GM18858 (cell line): Measurements from ENCODE around the gene RXFP3.
"Not testable (repeated sequence)": the region's sequence is repeated elsewhere in the genome, so short reads cannot be mapped to it uniquely, and the experiment has no call there.

ENCODE experiments used
- ATAC-seq: cut with Tn5 transposase; IDR thresholded peaks from one replicate; pipeline ENCODE4 v1.9.1; 2021; ENCODE audit not compliant: unreplicated experiment

RXFP3 gene

DNA sequence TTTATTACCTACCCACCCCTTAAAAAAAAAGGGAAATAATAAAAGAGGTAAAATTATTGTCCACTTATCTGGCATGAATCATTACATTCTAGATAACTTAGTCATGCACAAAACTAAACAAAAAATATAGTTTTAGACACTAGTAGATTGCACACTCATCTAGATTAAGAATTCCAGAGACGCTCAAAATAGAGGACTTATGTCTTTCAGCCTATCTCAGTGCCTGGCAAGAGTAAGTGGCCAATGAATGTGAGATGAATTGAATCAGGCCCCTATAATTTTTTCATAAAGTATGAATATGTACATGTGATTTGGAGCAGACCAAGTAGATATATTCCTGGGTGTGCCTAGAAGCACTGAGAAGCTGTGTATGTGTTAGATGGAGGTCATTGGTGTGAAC, 2.0 kb upstream of the RXFP3 start:
- peak; percentile 14 for ATAC-seq

DNA sequence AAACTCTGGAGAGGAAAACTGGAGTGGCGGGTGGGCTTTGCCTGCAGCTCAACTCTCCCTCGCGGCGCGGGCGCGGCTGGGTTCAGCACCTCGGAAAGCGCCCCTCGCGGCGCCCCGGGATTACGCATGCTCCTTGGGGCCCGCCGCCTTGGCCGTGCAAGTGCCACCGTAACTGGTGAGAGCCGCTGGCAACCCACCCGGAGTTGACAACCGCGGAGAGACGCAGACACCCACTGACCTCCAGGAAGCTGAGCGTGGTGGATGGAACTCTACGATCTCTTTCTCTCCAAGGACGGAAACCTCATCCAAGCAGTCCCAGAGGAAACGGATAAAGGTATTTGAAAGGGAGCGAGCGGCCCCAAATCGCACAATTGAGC, 194 bp upstream of the RXFP3 start:
- ATAC-seq: no peak

DNA sequence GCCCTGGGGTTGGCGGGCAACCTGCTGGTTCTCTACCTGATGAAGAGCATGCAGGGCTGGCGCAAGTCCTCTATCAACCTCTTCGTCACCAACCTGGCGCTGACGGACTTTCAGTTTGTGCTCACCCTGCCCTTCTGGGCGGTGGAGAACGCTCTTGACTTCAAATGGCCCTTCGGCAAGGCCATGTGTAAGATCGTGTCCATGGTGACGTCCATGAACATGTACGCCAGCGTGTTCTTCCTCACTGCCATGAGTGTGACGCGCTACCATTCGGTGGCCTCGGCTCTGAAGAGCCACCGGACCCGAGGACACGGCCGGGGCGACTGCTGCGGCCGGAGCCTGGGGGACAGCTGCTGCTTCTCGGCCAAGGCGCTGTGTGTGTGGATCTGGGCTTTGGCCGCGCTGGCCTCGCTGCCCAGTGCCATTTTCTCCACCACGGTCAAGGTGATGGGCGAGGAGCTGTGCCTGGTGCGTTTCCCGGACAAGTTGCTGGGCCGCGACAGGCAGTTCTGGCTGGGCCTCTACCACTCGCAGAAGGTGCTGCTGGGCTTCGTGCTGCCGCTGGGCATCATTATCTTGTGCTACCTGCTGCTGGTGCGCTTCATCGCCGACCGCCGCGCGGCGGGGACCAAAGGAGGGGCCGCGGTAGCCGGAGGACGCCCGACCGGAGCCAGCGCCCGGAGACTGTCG, 976 bp downstream of the RXFP3 start:
- no peak for ATAC-seq

DNA sequence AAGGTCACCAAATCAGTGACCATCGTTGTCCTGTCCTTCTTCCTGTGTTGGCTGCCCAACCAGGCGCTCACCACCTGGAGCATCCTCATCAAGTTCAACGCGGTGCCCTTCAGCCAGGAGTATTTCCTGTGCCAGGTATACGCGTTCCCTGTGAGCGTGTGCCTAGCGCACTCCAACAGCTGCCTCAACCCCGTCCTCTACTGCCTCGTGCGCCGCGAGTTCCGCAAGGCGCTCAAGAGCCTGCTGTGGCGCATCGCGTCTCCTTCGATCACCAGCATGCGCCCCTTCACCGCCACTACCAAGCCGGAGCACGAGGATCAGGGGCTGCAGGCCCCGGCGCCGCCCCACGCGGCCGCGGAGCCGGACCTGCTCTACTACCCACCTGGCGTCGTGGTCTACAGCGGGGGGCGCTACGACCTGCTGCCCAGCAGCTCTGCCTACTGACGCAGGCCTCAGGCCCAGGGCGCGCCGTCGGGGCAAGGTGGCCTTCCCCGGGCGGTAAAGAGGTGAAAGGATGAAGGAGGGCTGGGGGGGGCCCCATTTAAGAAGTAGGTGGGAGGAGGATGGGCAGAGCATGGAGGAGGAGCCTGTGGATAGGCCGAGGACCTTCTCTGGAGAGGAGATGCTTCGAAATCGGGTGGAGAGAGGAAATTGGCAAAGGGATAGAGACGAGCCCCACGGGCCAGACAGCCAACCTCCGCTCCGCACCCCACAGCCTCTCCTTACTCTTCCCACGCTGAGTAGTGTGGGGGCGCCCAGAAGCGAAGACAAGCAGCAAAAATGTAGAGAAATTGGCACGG, 1.7 kb downstream of the RXFP3 start:
- no peak for ATAC-seq

DNA sequence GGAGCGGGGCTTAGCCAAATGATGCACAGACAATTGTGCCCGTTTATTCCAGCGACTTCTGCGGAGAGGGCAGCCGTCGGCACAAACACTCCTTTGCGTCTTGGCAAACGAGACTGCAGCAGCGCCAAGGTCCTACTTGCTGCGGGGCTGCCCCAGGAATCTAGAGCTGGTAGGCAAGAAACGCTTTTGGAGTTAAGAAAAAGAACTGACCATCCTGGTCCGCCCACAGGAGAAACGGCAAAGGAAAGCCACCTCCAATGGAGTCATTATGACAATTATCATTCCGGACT, 2.3 kb downstream of the RXFP3 start:
- ATAC-seq: no peak

DNA sequence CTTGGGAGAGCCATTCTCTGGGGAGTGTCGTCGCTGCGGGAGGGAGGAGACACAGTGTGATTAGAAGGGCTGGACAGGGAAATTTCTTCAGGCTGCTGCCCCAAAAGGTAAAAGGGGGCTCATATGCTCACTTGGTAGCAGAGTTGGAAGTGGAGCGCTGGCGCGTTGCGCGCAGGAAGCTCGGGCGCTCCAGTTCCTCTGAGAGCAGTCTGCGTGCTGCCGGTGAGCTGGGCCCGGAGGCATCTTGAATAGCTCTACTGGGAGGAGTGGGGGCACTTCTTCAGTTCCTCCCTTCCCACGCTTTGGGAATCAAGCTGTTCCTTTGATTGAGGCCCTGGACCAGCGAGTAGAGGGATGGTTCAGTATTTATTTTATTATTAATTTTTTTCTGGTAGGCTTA, 2.7 kb downstream of the RXFP3 start:
- ATAC-seq: no peak

DNA sequence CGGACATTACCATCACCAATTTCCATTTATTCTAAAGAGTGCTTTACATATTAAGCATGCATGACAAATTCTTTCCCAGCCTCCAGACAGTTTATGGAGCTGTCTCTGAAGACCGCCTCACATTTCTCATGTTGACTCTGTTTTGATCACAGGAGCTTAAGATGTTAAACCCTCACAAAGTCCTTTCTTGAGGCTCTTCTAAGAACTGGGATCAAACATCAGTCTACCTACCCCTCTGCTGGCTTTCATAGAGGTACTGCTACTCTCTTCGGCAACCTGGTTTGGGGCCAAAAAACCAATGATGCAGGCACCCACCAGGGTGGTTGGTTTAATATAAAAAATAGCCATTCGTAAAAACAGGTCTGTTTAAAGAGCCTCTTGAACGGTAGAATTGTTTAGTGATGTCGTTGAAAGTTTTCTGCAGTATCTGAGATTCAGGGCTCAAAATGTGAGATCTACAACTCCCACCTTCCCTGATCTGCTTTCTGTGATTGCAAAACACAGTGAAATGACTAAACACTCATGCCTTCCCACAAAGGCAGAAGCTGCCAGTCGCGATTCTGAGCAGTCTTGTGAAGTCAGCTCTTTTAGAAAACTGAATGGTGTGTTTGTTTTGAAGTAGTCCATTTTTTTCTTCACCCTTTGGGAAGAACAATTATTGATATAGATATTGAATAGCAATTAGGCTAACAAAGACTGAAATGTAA, 3.5 kb downstream of the RXFP3 start:
- no peak for ATAC-seq

DNA sequence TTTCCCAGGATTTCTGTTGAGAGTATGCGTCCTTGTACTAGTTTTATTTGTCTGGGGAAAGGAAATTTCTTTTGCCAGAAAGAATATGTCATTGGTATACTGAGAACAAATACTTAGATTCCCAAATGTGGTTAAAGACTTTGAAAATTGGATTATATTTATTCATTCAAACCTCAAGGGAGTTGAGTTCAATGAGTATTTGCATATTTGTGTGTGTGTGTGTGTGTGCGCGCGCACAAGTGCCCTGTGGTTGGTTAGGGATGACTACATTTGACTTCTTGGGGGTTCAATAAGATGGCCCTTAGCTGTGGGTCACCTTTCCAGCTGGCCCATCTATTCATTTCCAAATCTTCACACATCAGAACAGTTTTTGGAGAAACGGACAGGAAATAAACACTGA, 4.9 kb downstream of the RXFP3 start:
- ATAC-seq: no peak

DNA sequence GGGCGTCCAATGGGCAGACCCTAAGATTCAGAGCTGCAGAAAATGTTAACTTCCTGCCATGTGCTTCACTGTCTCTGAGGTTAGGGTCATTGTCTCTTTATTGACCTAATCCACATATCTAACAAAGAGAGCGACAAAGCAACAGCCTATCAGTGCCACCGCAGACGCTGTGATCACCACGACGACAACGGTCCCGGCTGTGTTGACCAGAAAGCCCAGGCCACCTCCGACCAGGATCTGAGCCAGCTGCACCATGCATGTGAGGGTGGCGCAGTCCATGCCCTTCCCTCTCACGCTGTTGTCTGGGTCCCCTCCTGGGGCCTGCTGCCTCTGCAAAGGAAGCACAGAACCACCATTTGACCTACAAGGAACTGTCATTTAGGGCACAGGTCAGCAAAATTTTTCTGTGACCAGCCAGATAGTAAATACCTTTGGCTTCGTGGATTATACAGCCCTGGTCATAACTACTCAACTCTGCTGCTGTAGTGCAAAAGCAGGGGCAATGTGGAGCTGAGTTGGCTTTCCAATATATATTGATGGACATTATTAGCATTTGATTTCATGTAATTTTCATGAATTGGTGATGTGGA, 8.5 kb downstream of the RXFP3 start:
- no peak for ATAC-seq

DNA sequence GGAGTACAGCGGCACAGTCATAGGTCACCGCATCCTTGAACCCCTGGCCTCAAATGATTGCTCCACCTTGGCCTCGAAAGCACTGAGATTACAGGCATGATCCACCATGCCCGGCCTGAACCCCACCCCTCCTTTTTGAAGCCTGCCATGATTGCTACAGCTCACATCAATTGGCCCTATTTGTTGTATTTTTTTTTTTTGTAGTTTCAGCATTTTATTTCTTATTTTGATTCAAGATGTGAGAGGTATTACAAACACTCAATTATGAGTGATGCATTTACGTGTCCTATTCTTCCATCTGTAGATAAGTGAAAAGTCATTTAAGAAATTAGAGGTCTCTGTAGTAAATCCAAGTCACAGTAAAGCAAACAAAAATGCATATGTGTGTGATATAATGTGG, 16.0 kb downstream of the RXFP3 start:
- not testable (repeated sequence) for ATAC-seq

DNA sequence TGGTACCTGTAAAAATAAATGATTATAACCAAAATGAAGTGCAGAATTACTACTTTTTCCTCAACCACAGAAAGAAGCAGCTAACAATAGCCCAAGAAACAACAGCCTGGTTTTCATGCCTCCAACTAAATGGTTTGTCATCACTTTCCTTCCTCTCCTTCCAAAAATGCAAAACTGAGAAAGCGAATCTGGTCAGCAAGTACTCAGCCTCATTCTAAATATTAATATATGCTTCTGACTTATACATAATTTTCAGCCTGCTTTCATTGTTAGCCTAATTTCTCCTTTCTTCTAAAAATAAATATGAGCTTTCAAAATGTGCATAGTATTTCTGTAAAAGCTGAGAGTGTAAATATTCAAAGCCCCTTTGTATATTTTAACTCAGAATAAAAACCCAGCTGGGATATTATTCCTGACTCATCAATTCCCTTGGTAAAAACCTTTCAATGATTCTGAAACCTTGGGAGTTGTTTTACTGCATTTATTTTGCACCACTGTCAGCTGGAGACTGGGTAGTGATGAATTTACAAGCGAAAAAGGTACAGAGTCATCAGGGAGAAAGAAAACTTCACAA, 21.5 kb downstream of the RXFP3 start:
- ATAC-seq: no peak

DNA sequence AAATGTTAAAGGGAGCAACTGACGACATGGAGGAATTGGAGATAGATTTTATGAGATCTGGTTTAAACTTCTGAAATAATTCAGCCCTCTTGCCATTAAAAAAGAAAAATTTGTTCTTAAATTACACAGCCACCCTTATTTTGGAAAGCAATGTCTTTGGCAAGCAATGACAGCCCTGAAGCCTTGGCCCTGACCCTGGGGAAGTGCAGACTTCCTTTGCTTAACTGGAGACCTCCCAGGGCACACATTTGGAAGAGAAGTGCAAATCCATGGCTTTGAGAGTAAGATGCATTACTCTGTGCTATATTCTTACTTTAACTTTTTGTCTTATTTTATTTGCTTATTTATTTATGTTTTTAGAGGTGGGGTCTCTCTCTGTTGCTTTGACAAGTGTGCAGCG, 22.0 kb downstream of the RXFP3 start:
- no peak for ATAC-seq

DNA sequence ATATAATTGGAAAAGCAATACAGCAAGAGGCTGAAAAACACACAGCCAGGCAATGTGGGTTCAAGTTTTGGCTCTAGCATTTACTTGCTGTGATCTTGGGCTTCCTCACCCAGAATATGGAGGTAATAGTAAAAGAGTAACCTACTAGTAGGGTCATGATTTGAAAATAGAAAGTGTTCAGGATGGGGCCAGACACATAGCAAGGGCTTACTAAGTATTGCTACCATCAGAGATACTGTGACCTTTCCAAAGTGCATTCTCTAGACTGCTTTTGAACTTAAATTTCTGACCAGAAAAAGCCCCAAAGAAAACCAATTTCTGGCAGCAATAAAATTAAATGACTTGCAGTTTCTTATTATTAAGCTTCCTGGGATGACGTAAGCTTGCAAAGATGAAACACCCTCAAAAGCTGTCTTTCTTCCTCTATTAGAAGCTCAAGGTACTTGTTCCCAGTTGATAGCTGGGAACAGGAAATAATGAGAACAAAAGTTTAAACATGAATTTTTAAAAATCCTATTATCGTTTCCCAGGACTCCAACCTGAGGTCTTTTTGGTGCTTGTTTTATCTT, 28.0 kb downstream of the RXFP3 start:
- ATAC-seq: no peak

DNA sequence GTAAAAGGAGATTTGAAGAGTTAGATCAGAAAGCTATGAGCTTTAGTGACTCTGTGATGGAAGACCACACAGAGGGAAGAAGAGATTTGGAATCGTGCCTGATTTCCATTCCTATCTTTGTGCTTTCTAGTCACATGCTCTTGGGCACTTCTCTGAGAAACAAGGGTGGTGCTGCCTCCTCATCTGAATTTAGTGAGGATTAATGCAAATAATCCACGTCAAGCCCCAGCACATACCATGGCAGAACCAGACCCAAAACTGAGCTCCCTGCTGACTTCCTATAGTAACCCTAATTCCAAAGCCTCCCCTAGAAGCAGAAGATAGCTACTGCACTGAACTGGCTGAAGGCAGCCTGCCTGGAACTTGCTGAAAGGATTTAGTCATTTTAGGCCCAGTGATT, 30.6 kb downstream of the RXFP3 start:
- no peak for ATAC-seq

DNA sequence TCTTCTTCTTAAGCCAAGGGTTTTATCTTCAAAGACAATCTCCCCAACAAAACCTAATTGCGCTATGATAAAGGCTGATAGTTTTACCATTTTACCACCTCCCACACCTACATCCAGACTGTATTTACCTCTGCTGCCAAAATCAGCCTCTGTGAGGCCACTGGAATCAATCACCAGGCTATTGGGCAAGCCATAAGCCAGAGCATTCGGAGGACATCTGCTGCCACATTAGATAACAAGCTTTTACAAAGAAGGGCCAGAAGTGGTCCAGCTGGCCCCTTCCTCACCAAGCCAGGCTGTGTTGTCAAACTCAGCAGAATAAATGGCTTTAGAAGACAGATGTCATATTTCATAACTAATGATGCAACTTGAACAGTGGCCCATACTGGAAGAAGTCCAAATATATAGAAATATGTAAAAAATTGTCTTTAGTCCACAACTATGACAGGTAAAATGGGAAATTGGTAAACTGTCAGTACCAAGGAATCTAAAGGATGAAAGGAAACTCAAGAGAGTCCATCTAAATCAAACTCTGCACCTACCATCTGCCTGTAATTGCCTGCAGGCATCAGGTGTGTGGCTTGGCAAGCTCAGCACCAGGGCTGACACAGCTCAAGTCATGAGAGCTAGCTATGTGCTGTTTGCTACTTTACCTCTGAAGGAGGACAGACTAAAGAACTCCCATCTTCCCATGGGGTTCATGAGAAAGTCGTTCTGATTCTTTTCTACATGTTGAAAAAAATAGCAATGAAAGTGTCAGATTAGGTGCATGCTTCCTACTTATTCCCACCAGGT, 32.2 kb downstream of the RXFP3 start:
- ATAC-seq: no peak

DNA sequence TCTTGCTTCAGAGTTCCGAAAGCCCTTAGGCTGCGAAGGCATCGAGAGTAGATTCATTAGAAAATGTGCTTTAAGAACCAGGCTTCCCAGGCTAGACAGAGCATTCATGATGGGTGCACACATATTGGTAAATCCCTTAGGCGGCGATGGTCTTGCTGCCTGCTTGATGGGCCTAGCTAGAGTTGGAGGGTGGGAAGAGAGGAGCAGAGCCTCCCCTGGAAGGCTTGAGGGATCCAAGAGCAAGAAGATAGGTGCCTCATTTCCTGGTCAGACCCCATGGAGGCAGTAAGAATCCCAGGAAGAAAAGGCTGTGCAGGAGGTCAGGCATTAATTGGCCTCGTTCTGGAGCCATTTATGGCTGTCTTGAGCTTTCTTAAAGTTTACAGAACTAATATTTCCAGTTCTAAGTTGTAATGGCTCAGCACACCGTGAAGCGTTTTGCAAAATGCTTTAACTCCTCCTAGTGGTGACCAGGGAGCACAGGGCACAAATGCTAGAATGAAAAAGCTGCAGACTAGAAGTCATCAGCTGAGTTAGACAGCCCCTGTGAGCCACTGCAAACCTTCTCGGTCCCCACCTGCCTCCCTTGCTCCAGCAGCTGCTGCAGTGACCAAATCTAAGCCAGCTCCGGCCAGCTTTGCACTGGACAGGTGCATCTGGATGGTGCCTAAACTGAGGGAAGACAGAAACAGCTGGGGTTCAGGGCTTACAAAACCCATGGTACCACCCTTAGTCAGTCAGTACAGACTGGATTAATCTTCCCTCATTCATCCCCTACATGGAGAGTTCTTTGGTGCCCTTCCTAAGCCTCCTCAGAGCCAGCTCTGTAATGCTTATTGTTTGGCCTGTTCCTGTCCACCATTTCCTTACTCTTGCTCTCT, 33.6 kb downstream of the RXFP3 start:
- ATAC-seq: peak; percentile 58

DNA sequence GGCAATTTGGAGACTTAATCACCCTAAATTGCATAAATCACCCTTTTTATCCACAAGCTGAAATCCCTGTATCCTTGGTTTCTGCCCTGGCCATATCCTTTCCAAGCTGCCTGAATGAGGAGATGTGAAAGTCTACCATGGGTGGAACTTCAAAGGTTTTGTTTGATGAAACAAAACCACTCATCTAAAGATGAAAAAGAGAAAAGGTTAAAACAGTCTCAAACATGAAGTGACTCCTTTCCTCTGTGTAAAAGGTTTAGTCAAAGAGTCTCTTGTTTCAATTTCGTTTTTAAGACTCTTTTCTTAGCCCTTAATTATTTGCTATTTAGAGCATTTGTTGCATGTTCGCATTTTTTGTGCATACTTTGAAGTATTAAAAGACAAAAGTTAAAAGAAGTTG, 37.1 kb downstream of the RXFP3 start:
- no peak for ATAC-seq

DNA sequence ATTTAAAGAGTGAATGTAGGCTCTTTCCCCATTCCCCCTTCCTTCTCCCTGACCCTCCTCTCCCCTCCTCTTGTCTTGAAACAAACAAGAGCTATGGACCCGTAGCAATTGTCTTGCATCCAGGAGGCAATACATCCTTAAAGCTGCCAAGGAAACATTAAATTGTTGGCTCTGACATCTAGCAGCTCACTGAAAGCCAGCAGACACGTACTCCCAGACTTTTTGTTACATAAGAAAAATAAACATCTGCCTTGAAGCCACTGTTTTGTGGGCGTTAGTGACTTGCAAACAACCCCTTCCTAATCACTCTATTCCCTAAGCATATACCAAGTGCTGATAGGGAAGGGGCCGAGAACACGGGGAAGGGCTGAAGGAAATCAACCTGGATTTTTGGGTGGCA, 39.7 kb downstream of the RXFP3 start:
- ATAC-seq: no peak

DNA sequence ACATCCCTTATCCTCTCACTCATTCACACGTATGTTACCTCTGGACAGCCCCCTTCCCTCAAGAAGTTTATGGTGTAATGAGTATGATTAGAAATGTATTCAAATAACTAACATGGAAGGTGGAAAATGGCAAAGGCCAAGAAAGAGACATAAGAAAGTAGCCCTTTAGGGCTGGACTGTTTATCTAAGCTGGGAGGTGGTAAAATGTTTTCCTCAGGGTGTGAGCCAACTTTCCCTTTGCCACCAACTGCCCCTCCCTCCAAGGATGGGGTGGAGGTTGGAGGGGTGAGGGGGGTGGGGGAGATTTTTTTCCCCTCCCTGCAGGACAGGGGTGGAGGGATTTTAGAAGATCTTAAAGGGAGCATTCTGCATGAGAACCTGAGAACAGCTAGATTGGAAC, 40.1 kb downstream of the RXFP3 start:
- ATAC-seq: no peak

DNA sequence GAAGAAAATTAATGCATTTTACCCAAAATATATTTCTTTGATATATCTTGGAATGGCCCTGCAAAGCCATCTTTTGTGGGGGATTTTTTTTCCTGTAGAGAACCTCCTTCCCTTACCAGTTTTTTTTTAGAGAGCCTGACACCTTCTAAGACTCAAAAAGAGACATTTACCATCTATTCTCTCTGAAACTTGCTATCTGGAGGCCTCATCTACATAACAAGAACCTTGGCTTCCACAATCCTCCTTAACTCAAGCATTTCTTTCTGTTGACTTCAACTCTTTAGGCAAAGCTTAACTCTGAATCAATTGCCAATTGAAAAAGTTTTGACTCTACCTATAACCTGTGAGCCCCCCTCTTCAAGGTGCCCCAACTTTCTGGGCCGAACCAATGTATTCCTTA, 42.1 kb downstream of the RXFP3 start:
- ATAC-seq: no peak
